Measurements from ENCODE around the gene TADA1. TPM values are rescaled to one million over a fixed set of nuclear protein-coding genes. Genes with fewer than 3 reads are reported as not detected.

The TADA1 gene
- total and polyA plus RNA-seq, 4 donors = 9.1 to 21.3 (median 15.0) TPM

- WGBS = 2% methylated on average over 7 of the region's 7 CpGs
- TF ChIP-seq JUND (IDR thresholded peaks at IDR 0.05) = peak in 1 of 2 donors; percentile 5
- peak; percentile 14 for TF ChIP-seq HNF4G (IDR thresholded peaks at IDR 0.05)
- no peak for TF ChIP-seq NR2F2 (IDR thresholded peaks at IDR 0.05)
- peak; percentile 68 for TF ChIP-seq SP1 (IDR thresholded peaks at IDR 0.05)
- peak in 1 of 2 donors; percentile 2 for TF ChIP-seq HNF4A (conservative IDR thresholded peaks at IDR 0.05)
- no peak for TF ChIP-seq RAD21 (IDR thresholded peaks at IDR 0.05)
- TF ChIP-seq ZBTB33 (IDR thresholded peaks at IDR 0.05) = peak; percentile 38
- TF ChIP-seq CTCF (IDR thresholded peaks at IDR 0.05; ENCODE audit: low read depth, low read length, missing input control) = peak; percentile 37
- Histone ChIP-seq H3K9ac (ENCODE audit: low read depth in 1 of 2, low read length in 2 of 2) (peak overlapping the region in 1 of 2 donors; percentile 21), H3K4me1 (ENCODE audit: control insufficient read depth in 4 of 4, insufficient read depth in 4 of 4, low read length in 3 of 4) (peaks cover 2 to 50% (median 29%) of the 10 kb centered on the region in 4 donors), H3K27me3 (ENCODE audit: control insufficient read depth in 4 of 4, insufficient read depth in 4 of 4, low read length in 3 of 4) (no peaks in the 10 kb centered on the region), H3K9me3 (ENCODE audit: control insufficient read depth in 4 of 4, low read length in 3 of 4) (no peaks in the 10 kb centered on the region), H3K27ac (ENCODE audit: low read depth in 1 of 2, low read length in 2 of 2) (peak overlapping the region; percentile 9 to 98), H3K4me3 (ENCODE audit: low read depth in 1 of 3, low read length in 3 of 3) (peak overlapping the region; percentile 35 to 44 (median 38)), H3K36me3 (ENCODE audit: control insufficient read depth in 4 of 4, insufficient read depth in 3 of 4, low read depth in 1 of 4, low read length in 3 of 4) (no peaks in the 10 kb centered on the region)
- no peak for DNase-seq (ENCODE audit: low spot score)
Measured at GRCh38 chr1:166876540-166876838, 425 bp upstream of the TADA1 start.

- DNase-seq (ENCODE audit: low spot score) = no peak
Measured at GRCh38 chr1:166875302-166875733, 746 bp downstream of the TADA1 start.

More at GRCh38 chr1:166875302-166875733, 746 bp downstream of the TADA1 start:
- 20% methylated on average over 8 of the region's 8 CpGs for WGBS
- Histone ChIP-seq H3K27ac (ENCODE audit: low read depth in 1 of 2, low read length in 2 of 2) (peak overlapping the region; percentile 93 to 98), H3K36me3 (ENCODE audit: control insufficient read depth in 4 of 4, insufficient read depth in 3 of 4, low read depth in 1 of 4, low read length in 3 of 4) (no peaks in the 10 kb centered on the region), H3K4me3 (ENCODE audit: low read depth in 1 of 3, low read length in 3 of 3) (peak overlapping the region; percentile 72 to 94 (median 94)), H3K27me3 (ENCODE audit: control insufficient read depth in 4 of 4, insufficient read depth in 4 of 4, low read length in 3 of 4) (no peaks in the 10 kb centered on the region), H3K9me3 (ENCODE audit: control insufficient read depth in 4 of 4, low read length in 3 of 4) (no peaks in the 10 kb centered on the region), H3K9ac (ENCODE audit: low read depth in 1 of 2, low read length in 2 of 2) (peak overlapping the region; percentile 75 to 84), H3K4me1 (ENCODE audit: control insufficient read depth in 4 of 4, insufficient read depth in 4 of 4, low read length in 3 of 4) (peaks cover 6 to 61% (median 37%) of the 10 kb centered on the region in 4 donors)
- TF ChIP-seq FOXA2 (IDR thresholded peaks at IDR 0.05) = no peak
- TF ChIP-seq ATF3 (IDR thresholded peaks at IDR 0.05) = no peak
- no peak for TF ChIP-seq GABPA (IDR thresholded peaks at IDR 0.05 in 1 of 2, conservative IDR thresholded peaks at IDR 0.05 in 1 of 2)
- no peak for TF ChIP-seq HNF4A (conservative IDR thresholded peaks at IDR 0.05)
- no peak for TF ChIP-seq HNF4G (IDR thresholded peaks at IDR 0.05)
- no peak for TF ChIP-seq TAF1 (conservative IDR thresholded peaks at IDR 0.05)
- TF ChIP-seq FOXA1 (IDR thresholded peaks at IDR 0.05) = no peak
- TF ChIP-seq REST (IDR thresholded peaks at IDR 0.05) = no peak
- TF ChIP-seq RXRA (IDR thresholded peaks at IDR 0.05) = no peak
- TF ChIP-seq MAX (IDR thresholded peaks at IDR 0.05) = no peak
- no peak for TF ChIP-seq NR2F2 (IDR thresholded peaks at IDR 0.05)
- TF ChIP-seq EGR1 (IDR thresholded peaks at IDR 0.05; ENCODE audit: low read depth in 2 of 2) = no peak
- no peak for TF ChIP-seq CTCF (IDR thresholded peaks at IDR 0.05; ENCODE audit: low read depth, low read length, missing input control)
- no peak for TF ChIP-seq RAD21 (IDR thresholded peaks at IDR 0.05)
- TF ChIP-seq ZBTB33 (IDR thresholded peaks at IDR 0.05) = no peak
- TF ChIP-seq JUND (IDR thresholded peaks at IDR 0.05) = no peak
- TF ChIP-seq YY1 (IDR thresholded peaks at IDR 0.05) = no peak
- no peak for TF ChIP-seq SP1 (IDR thresholded peaks at IDR 0.05)
